ENCODE results near the gene LMO1. TPM values are rescaled to one million over a fixed set of nuclear protein-coding genes. Genes with fewer than 3 reads are reported as not detected.

The LMO1 gene
- total and polyA plus RNA-seq, 11 donors = 0.42 to 4.1 (median 2.1) TPM; not detected in 1

DNA sequence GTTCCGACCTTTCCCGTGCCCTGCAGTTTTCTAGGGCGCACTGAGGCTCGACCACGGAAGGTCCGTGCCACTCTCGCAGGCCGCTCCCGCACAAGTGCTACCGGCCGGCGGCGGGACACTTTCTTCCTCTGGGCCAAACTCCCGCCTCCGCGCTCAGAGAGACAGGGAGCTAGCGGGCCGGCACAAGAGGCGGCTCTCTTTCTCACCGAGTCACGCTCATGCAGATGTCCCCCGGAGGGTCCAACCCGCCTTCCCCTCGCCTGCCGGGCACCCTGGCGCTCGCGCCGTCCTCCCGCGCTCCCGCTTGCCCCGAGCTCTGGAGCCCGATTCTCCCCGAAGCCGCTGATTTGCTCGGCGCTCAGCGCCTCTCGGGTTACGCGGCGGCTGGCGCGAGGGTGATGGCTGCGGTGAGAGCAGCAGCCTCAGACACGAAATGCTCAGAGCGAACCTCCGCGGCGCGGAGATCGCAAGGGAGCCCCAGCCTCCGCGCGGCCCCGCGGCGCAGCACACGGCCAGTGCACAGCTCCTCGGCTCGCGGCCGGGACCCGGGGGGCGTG is 1.0 kb downstream of the LMO1 start:
- peaks cover 12 to 68% (median 35%) of the 10 kb centered on the region in 9 donors for H3K27me3 ChIP-seq
- no peaks in the 10 kb centered on the region for H3K9me3 ChIP-seq
- DNase-seq (peak in 3 of 5 donors; percentile 48 to 73 (median 53)), ATAC-seq (peak in 3 of 4 donors; percentile 7 to 60 (median 39))
- TF ChIP-seq, protein P1, sequence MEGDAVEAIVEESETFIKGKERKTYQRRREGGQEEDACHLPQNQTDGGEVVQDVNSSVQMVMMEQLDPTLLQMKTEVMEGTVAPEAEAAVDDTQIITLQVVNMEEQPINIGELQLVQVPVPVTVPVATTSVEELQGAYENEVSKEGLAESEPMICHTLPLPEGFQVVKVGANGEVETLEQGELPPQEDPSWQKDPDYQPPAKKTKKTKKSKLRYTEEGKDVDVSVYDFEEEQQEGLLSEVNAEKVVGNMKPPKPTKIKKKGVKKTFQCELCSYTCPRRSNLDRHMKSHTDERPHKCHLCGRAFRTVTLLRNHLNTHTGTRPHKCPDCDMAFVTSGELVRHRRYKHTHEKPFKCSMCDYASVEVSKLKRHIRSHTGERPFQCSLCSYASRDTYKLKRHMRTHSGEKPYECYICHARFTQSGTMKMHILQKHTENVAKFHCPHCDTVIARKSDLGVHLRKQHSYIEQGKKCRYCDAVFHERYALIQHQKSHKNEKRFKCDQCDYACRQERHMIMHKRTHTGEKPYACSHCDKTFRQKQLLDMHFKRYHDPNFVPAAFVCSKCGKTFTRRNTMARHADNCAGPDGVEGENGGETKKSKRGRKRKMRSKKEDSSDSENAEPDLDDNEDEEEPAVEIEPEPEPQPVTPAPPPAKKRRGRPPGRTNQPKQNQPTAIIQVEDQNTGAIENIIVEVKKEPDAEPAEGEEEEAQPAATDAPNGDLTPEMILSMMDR (IDR thresholded peaks at IDR 0.05) = no peak
- no peak for TF ChIP-seq POLR2A (IDR thresholded peaks at IDR 0.05)
- H3K4me3 ChIP-seq = peak overlapping the region; percentile 25 to 62 (median 54)
- 1 to 3% (median 1%) methylated on average over 17 to 66 of the region's 66 CpGs for WGBS, 4 donors
- H3K4me1 ChIP-seq = peaks cover under 1 to 34% (median 18%) of the 10 kb centered on the region in 12 donors
- no peaks in the 10 kb centered on the region for H3K36me3 ChIP-seq
- peak overlapping the region in 3 of 12 donors; percentile 20 to 62 (median 57) for H3K27ac ChIP-seq
- intact Hi-C loops (cut with DNase I) = loop anchor here in 8 of 10 donors (1.0 to 5.0 kb wide), 3 partner anchors 35 to 38 kb away; no protein-coding TSS in a partner anchor

- ATAC-seq (no peak), DNase-seq (no peak)
- peak overlapping the region in 1 of 12 donors; percentile 62 for H3K27ac ChIP-seq
- H3K9me3 ChIP-seq = no peaks in the 10 kb centered on the region
- WGBS, 4 donors = 83 to 96% (median 86%) methylated on average over 11 to 12 of the region's 12 CpGs
- H3K4me3 ChIP-seq = peak overlapping the region in 10 of 12 donors; percentile 46 to 62 (median 56)
- peaks cover 10 to 62% (median 29%) of the 10 kb centered on the region in 9 donors for H3K27me3 ChIP-seq
- no peak for TF ChIP-seq POLR2A (IDR thresholded peaks at IDR 0.05)
- TF ChIP-seq, protein P1 (IDR thresholded peaks at IDR 0.05) = no peak
- H3K36me3 ChIP-seq = no peaks in the 10 kb centered on the region
- H3K4me1 ChIP-seq = peaks cover 0 to 33% (median 17%) of the 10 kb centered on the region in 12 donors
- intact Hi-C loops (cut with DNase I) = loop anchor here in 7 of 10 donors (2.0 to 5.0 kb wide), 2 partner anchors 35 to 37 kb away; no protein-coding TSS in a partner anchor
Observed at GRCh38 chr11:8261921-8262551, 1.6 kb downstream of the LMO1 start.

GRCh38 chr11:8261291-8261690 is 2.4 kb downstream of the LMO1 start:
- peaks cover 0 to 33% (median 17%) of the 10 kb centered on the region in 12 donors for H3K4me1 ChIP-seq
- H3K27ac ChIP-seq = no peak overlapping the region
- H3K9me3 ChIP-seq = no peaks in the 10 kb centered on the region
- no peak for TF ChIP-seq POLR2A (IDR thresholded peaks at IDR 0.05)
- TF ChIP-seq, protein P1 (IDR thresholded peaks at IDR 0.05) = no peak
- intact Hi-C loops (cut with DNase I) = loop anchor here in 6 of 10 donors (5.0 kb wide), 1 partner anchor 34 kb away; no protein-coding TSS in a partner anchor
- DNase-seq (no peak), ATAC-seq (no peak)
- H3K27me3 ChIP-seq = peaks cover 6 to 55% (median 22%) of the 10 kb centered on the region in 9 donors
- 93 to 100% (median 95%) methylated on average over 2 of the region's 2 CpGs for WGBS, 4 donors
- H3K4me3 ChIP-seq = no peak overlapping the region
- H3K36me3 ChIP-seq = no peaks in the 10 kb centered on the region

Data from heart left ventricle (tissue), 16 donors.